KMS-11 (cell line): ENCODE measurements around the gene GLCCI1.

ENCODE experiments used
- H2AFZ ChIP-seq: fragments of 200-600 bp; sonication (generic); 2 replicates; pipeline ENCODE4 v1.6.1; 2016; ENCODE audit warnings: antibody characterized with exemption, mixed run types, low read depth
- H3K27ac ChIP-seq: fragments of 200-600 bp; sonication (generic); 2 replicates; pipeline ENCODE4 v1.6.1; 2016; ENCODE audit warnings: mild to moderate bottlenecking, mixed run types
- H3K27me3 ChIP-seq: fragments of 200-600 bp; sonication (generic); 2 replicates; pipeline ENCODE4 v1.6.1; 2017; ENCODE audit warnings: mild to moderate bottlenecking, low read depth, mixed run types, moderate library complexity; ENCODE audit not compliant: insufficient read depth
- H3K36me3 ChIP-seq: fragments of 200-600 bp; sonication (generic); 2 replicates; pipeline ENCODE4 v1.6.1; 2017; ENCODE audit warnings: mild to moderate bottlenecking, mixed run types; ENCODE audit not compliant: insufficient read depth
- H3K4me1 ChIP-seq: fragments of 200-600 bp; sonication (generic); 2 replicates; pipeline ENCODE4 v1.6.1; 2016; ENCODE audit warnings: mild to moderate bottlenecking, low read depth, mixed run types; ENCODE audit not compliant: poor library complexity, severe bottlenecking
- H3K4me2 ChIP-seq: fragments of 200-600 bp; sonication (generic); 2 replicates; pipeline ENCODE4 v1.7.0; 2016; ENCODE audit warnings: mild to moderate bottlenecking, mixed run types
- H3K4me3 ChIP-seq: fragments of 200-600 bp; sonication (generic); IDR thresholded peaks from 2 replicates; pipeline ENCODE4 v1.6.1; 2017; ENCODE audit warnings: low read depth, low read length, mixed read lengths; ENCODE audit not compliant: insufficient read depth
- H3K79me2 ChIP-seq: fragments of 200-600 bp; sonication (generic); 2 replicates; pipeline ENCODE4 v1.6.1; 2016; ENCODE audit warnings: low read depth, mixed run types; ENCODE audit not compliant: insufficient read depth
- H3K9ac ChIP-seq: fragments of 200-600 bp; sonication (generic); 2 replicates; pipeline ENCODE4 v1.6.1; 2016; ENCODE audit warnings: mild to moderate bottlenecking, mixed run types
- H4K20me1 ChIP-seq: fragments of 200-600 bp; sonication (generic); 2 replicates; pipeline ENCODE4 v1.6.1; 2016; ENCODE audit warnings: mild to moderate bottlenecking, mixed run types; ENCODE audit not compliant: insufficient read depth
- CTCF ChIP-seq: fragments of 200-600 bp; sonication (generic); conservative IDR thresholded peaks from 2 replicates; pipeline ENCODE4 v1.6.1; 2017; ENCODE audit warnings: low read depth, mild to moderate bottlenecking, antibody characterized with exemption, low read length, moderate library complexity, mixed read lengths

The GLCCI1 gene

GRCh38 chr7:8000315-8000941, 31.8 kb downstream of the GLCCI1 start:
- Histone ChIP-seq H3K36me3 (no peaks in the 10 kb centered on the region), H3K4me1 (peaks cover 25% of the 10 kb centered on the region), H2AFZ (no peak overlapping the region), H3K27ac (no peak overlapping the region), H3K79me2 (peaks cover 78% of the 10 kb centered on the region), H3K9ac (no peak overlapping the region), H3K27me3 (no peaks in the 10 kb centered on the region), H3K4me3 (no peak overlapping the region), H3K4me2 (no peak overlapping the region), H4K20me1 (no peaks in the 10 kb centered on the region)
- no peak for TF ChIP-seq CTCF

DNA sequence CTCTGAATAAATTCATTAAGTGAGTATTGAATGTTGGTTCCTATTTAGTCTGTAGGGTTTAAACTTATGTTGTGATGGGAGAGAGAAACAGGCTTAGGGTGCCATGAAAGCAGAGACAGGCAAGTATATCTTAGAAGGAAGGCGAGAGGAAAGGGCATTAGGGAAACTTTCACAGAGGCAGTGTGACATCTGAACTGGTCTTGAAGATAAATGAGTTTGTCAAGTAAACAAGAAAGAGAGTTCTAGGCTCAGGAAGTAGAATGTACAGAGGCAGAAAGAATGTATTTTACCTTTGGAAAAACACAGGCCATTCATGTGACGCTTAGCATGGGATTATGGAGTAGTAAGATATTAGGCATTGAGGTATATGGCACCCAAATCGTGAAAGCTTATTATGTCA, 34.5 kb downstream of the GLCCI1 start:
- peaks cover 56% of the 10 kb centered on the region for H3K79me2 ChIP-seq
- no peak overlapping the region for H3K4me3 ChIP-seq
- H3K27ac ChIP-seq, result no peak overlapping the region
- H3K4me1 ChIP-seq, result peaks cover 5% of the 10 kb centered on the region
- H2AFZ ChIP-seq, result no peak overlapping the region
- no peaks in the 10 kb centered on the region for H4K20me1 ChIP-seq
- no peaks in the 10 kb centered on the region for H3K27me3 ChIP-seq
- TF ChIP-seq CTCF, result no peak
- no peak overlapping the region for H3K9ac ChIP-seq
- peaks cover 9% of the 10 kb centered on the region; the same call in 1 of the 2 replicates for H3K36me3 ChIP-seq
- H3K4me2 ChIP-seq, result no peak overlapping the region

DNA sequence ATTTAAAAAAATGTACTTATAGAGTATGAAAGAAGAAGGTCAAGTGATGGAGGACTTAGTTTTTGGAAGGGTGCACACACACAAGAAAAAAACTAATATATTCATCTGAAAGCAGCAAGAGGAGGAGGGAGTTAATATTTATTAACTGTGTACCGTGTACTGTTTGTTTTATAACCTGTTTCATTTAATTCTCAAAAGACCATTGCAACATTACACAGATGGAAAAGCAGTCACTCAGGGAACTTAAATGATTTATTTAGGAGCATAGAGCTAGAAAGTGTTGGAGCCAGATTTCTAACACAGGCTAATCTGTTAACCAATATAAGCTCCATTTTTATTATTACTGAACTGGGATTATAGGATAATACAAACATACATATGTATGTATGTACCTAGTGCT, 36.7 kb downstream of the GLCCI1 start:
- H3K79me2 ChIP-seq, result peaks cover 39% of the 10 kb centered on the region
- H2AFZ ChIP-seq, result no peak overlapping the region
- no peaks in the 10 kb centered on the region for H3K4me1 ChIP-seq
- TF ChIP-seq CTCF, result no peak
- H4K20me1 ChIP-seq, result no peaks in the 10 kb centered on the region
- peaks cover 9% of the 10 kb centered on the region; the same call in 1 of the 2 replicates for H3K36me3 ChIP-seq
- H3K27ac ChIP-seq, result no peak overlapping the region
- no peak overlapping the region for H3K4me3 ChIP-seq
- no peak overlapping the region for H3K4me2 ChIP-seq
- no peak overlapping the region for H3K9ac ChIP-seq
- no peaks in the 10 kb centered on the region for H3K27me3 ChIP-seq

GRCh38 chr7:8014399-8014798, 45.8 kb downstream of the GLCCI1 start:
- H3K79me2 ChIP-seq, result peaks cover 19% of the 10 kb centered on the region; the same call in 1 of the 2 replicates
- no peaks in the 10 kb centered on the region for H3K27me3 ChIP-seq
- H4K20me1 ChIP-seq, result no peaks in the 10 kb centered on the region; the same call in 1 of the 2 replicates
- no peak overlapping the region for H3K27ac ChIP-seq
- no peak for TF ChIP-seq CTCF
- H3K4me2 ChIP-seq, result no peak overlapping the region
- no peak overlapping the region for H3K4me3 ChIP-seq
- H3K4me1 ChIP-seq, result peaks cover 11% of the 10 kb centered on the region
- H2AFZ ChIP-seq, result no peak overlapping the region
- no peak overlapping the region for H3K9ac ChIP-seq
- no peaks in the 10 kb centered on the region for H3K36me3 ChIP-seq
